C4-2B (cell line): Measurements from ENCODE around the gene UNC5C.

Experiments used
- CTCF ChIP-seq: fragments of 450-650 bp; conservative IDR thresholded peaks from 2 replicates; pipeline ENCODE4 v1.5.1; 2017; ENCODE audit warnings: mild to moderate bottlenecking
- ZFX ChIP-seq: fragments of 450-650 bp; IDR thresholded peaks from 2 replicates; pipeline ENCODE4 v1.6.1; 2017

GRCh38 chr4:95476121-95476520, 72.7 kb downstream of the UNC5C start:
- TF ChIP-seq CTCF, result no peak
- no peak for TF ChIP-seq ZFX
